GM23338 (cell line): ENCODE results near the gene PDE4D. TPM values are rescaled to one million over a fixed set of nuclear protein-coding genes. Genes with fewer than 3 reads are reported as not detected.

ENCODE experiments used
- ATAC-seq: fragments of 200-7000 bp; cut with Tn5 transposase; 3 replicates; pipeline ENCODE4 v1.9.1; 2020
- DNase-seq: peaks from one replicate; pipeline ENCODE4 v3.0.0-alpha.2; 2015; ENCODE audit warnings: low spot score
- H2AFZ ChIP-seq: fragments of 200-600 bp; sonication (generic); 2 replicates; pipeline ENCODE4 v1.8.0; 2016; ENCODE audit warnings: antibody characterized with exemption, mild to moderate bottlenecking, moderate library complexity
- H3F3A ChIP-seq: fragments of 200-600 bp; sonication (generic); replicated peaks from 2 replicates; pipeline ENCODE4 v1.8.0; 2017; ENCODE audit warnings: antibody characterized with exemption, mixed run types, low read depth
- H3K27ac ChIP-seq: fragments of 200-600 bp; sonication (generic); 2 replicates; pipeline ENCODE4 v1.6.1; 2016; ENCODE audit warnings: low read depth
- H3K27me3 ChIP-seq: fragments of 200-600 bp; sonication (generic); 2 replicates; pipeline ENCODE4 v1.8.0; 2016; ENCODE audit warnings: mild to moderate bottlenecking, mixed run types, moderate library complexity; ENCODE audit not compliant: insufficient read depth
- H3K36me3 ChIP-seq: fragments of 200-600 bp; sonication (generic); 2 replicates; pipeline ENCODE4 v1.8.0; 2016; ENCODE audit warnings: mild to moderate bottlenecking; ENCODE audit not compliant: insufficient read depth
- H3K4me1 ChIP-seq: fragments of 200-600 bp; sonication (generic); 2 replicates; pipeline ENCODE4 v1.8.0; 2016; ENCODE audit warnings: mild to moderate bottlenecking, moderate library complexity; ENCODE audit not compliant: insufficient read depth
- H3K4me2 ChIP-seq: fragments of 200-600 bp; sonication (generic); 2 replicates; pipeline ENCODE4 v1.7.1; 2017; ENCODE audit warnings: mixed run types
- H3K4me3 ChIP-seq: fragments of 200-600 bp; sonication (generic); 2 replicates; pipeline ENCODE4 v1.6.1; 2016; ENCODE audit warnings: mixed run types
- H3K79me2 ChIP-seq: fragments of 200-600 bp; sonication (generic); replicated peaks from 2 replicates; pipeline ENCODE4 v1.8.0; 2017; ENCODE audit warnings: mild to moderate bottlenecking; ENCODE audit not compliant: insufficient read depth
- H3K9me2 ChIP-seq: fragments of 200-600 bp; sonication (generic); 2 replicates; pipeline ENCODE4 v1.8.0; 2017; ENCODE audit not compliant: insufficient read depth
- H4K20me1 ChIP-seq: fragments of 200-600 bp; sonication (generic); replicated peaks from 2 replicates; pipeline ENCODE4 v1.8.0; 2017; ENCODE audit warnings: mild to moderate bottlenecking; ENCODE audit not compliant: insufficient read depth
- H3K27ac Mint-ChIP-seq: 2 replicates; pipeline ENCODE4 v1.8.0; 2020; ENCODE audit warnings: inconsistent platforms, mild to moderate bottlenecking, moderate library complexity, mixed read lengths
- H3K27me3 Mint-ChIP-seq: 3 replicates; pipeline ENCODE4 v1.8.0; 2022; ENCODE audit warnings: low read depth, mild to moderate bottlenecking, moderate library complexity, mixed read lengths, inconsistent platforms; ENCODE audit not compliant: insufficient read depth, poor library complexity
- H3K36me3 Mint-ChIP-seq: 3 replicates; pipeline ENCODE4 v1.8.0; 2021; ENCODE audit warnings: low read depth, mild to moderate bottlenecking, inconsistent platforms, moderate library complexity, mixed read lengths
- H3K4me1 Mint-ChIP-seq: 3 replicates; pipeline ENCODE4 v1.8.0; 2020; ENCODE audit warnings: mild to moderate bottlenecking, inconsistent platforms, mixed read lengths
- H3K4me3 Mint-ChIP-seq: 3 replicates; pipeline ENCODE4 v1.8.0; 2021; ENCODE audit warnings: moderate library complexity, mild to moderate bottlenecking, inconsistent platforms, mixed read lengths
- H3K9me3 Mint-ChIP-seq: 3 replicates; pipeline ENCODE4 v1.8.0; 2020; ENCODE audit warnings: moderate library complexity, mild to moderate bottlenecking, inconsistent platforms, mixed read lengths
- CREB1 ChIP-seq: fragments of 250-450 bp; sonication (Bioruptor Pico); IDR thresholded peaks from 2 replicates; pipeline ENCODE4 v1.5.0; 2020; ENCODE audit warnings: low read depth, mild to moderate bottlenecking, moderate library complexity
- EZH2 ChIP-seq: fragments of 200-600 bp; sonication (generic); IDR thresholded peaks from one replicate; pipeline ENCODE4 v1.8.0; 2017; ENCODE audit warnings: antibody characterized with exemption, mild to moderate bottlenecking, low read depth; ENCODE audit not compliant: unreplicated experiment
- EZH2phosphoT487 ChIP-seq: fragments of 200-600 bp; sonication (generic); IDR thresholded peaks from one replicate; pipeline ENCODE4 v1.8.1; 2018; ENCODE audit warnings: antibody characterized with exemption; ENCODE audit not compliant: unreplicated experiment
- JUNB ChIP-seq: IDR thresholded peaks from one replicate; pipeline ENCODE4 v1.6.1; 2016; ENCODE audit warnings: antibody characterized with exemption; ENCODE audit not compliant: unreplicated experiment
- NANOG ChIP-seq: IDR thresholded peaks from 2 replicates; pipeline ENCODE4 v1.6.1; 2016; ENCODE audit warnings: antibody characterized with exemption, borderline replicate concordance
- STAT1 ChIP-seq: IDR thresholded peaks from one replicate; pipeline ENCODE4 v1.6.1; 2016; ENCODE audit warnings: antibody characterized with exemption; ENCODE audit not compliant: unreplicated experiment
- ZNF114 ChIP-seq: fragments of 250-450 bp; sonication (Bioruptor Pico); IDR thresholded peaks from 2 replicates; pipeline ENCODE4 v1.5.0; 2020; ENCODE audit warnings: mild to moderate bottlenecking, moderate library complexity
- polyA plus RNA-seq: library from polyadenylated mRNA; unstranded; fragments of >200 nt; fragmentation: Nextera tagmentation; extraction: Ambion mirVana; gene quantifications from 2 replicates; pipeline ENCODE4 v1.2.1, GENCODE V29; 2016
- total RNA-seq: library from RNA; depleted of rRNA; stranded (reverse); fragments of >200 nt; shearing (Covaris generic); gene quantifications from 2 replicates; pipeline ENCODE4 v1.2.3, GENCODE V29; 2014
- TF ChIP-seq, protein P1 (sequence below), 2 experiments: fragments of 200-600 bp in 1 of 2; sonication (generic) in 1 of 2; conservative IDR thresholded peaks; 2 replicates each; pipeline versions ENCODE4 v1.5.1 to v1.6.1; 2016 to 2017; ENCODE audit warnings: antibody characterized with exemption in 2 of 2, low read depth in 2 of 2, mild to moderate bottlenecking in 2 of 2, moderate library complexity in 1 of 2
- TF ChIP-seq, protein P2 (sequence below): IDR thresholded peaks from 2 replicates; pipeline ENCODE4 v1.6.1; 2016; ENCODE audit warnings: antibody characterized with exemption
- TF ChIP-seq, protein P3 (sequence below): IDR thresholded peaks from one replicate; pipeline ENCODE4 v1.6.1; 2018; ENCODE audit warnings: antibody characterized with exemption; ENCODE audit not compliant: unreplicated experiment

PDE4D gene
- total and polyA plus RNA-seq, 2 experiments from 2014 or later, result 2.1 to 4.7 TPM

DNA sequence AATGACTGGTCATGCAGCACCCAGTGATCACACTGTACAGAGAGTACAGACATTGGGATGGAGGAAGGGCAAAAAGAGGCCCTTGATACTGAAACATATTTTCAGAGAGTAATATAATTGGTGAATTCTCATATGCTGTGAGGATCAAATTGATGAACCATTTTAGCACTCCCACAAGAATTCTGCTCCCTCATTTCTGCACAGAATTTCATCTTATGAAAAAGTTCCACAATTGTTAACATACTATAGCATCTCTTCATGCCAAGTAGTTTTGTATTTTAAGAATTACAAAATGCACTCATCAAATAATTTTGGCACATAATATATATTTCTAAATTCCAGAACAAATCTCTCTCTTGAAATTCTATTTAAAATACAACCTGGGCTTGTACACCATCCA, 351.2 kb downstream of the PDE4D start (continued):
- TF ChIP-seq, protein P1, sequence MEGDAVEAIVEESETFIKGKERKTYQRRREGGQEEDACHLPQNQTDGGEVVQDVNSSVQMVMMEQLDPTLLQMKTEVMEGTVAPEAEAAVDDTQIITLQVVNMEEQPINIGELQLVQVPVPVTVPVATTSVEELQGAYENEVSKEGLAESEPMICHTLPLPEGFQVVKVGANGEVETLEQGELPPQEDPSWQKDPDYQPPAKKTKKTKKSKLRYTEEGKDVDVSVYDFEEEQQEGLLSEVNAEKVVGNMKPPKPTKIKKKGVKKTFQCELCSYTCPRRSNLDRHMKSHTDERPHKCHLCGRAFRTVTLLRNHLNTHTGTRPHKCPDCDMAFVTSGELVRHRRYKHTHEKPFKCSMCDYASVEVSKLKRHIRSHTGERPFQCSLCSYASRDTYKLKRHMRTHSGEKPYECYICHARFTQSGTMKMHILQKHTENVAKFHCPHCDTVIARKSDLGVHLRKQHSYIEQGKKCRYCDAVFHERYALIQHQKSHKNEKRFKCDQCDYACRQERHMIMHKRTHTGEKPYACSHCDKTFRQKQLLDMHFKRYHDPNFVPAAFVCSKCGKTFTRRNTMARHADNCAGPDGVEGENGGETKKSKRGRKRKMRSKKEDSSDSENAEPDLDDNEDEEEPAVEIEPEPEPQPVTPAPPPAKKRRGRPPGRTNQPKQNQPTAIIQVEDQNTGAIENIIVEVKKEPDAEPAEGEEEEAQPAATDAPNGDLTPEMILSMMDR (conservative IDR thresholded peaks at IDR 0.05; ENCODE audit: low read depth in 2 of 2), result no peak
- TF ChIP-seq, protein P2, sequence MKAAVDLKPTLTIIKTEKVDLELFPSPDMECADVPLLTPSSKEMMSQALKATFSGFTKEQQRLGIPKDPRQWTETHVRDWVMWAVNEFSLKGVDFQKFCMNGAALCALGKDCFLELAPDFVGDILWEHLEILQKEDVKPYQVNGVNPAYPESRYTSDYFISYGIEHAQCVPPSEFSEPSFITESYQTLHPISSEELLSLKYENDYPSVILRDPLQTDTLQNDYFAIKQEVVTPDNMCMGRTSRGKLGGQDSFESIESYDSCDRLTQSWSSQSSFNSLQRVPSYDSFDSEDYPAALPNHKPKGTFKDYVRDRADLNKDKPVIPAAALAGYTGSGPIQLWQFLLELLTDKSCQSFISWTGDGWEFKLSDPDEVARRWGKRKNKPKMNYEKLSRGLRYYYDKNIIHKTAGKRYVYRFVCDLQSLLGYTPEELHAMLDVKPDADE, result no peak
- TF ChIP-seq EZH2phosphoT487 (no peak), NANOG (no peak), CREB1 (CRISPR knock-in tag) (no peak), EZH2 (no peak), ZNF114 (CRISPR knock-in tag) (no peak)

DNA sequence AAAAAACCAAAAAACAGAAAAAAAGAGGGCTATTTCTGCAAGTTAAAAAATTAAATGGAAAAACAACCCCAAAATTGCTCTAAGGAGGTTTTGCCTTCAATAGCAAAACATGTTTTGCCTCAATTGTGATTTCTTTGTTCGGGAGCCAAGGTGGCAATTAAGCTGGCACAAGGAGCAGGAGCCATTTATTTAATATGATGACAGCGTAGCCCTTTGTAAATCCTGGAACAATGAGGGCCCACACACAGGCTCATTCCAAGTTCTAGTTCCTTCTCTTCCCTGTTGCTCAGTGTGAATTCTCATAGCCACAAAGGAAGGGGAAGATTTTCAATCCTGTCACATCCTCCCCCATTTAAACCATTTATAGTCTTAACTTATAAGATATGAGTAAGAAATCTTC, 353.2 kb downstream of the PDE4D start:
- no peak overlapping the region for H3K4me3 Mint-ChIP-seq
- ATAC-seq (peak; percentile 36; the same call in 2 of the 3 replicates), DNase-seq (peak; percentile 29)
- H3K27ac Mint-ChIP-seq, result no peak overlapping the region; the same call in 1 of the 2 replicates
- no peak overlapping the region for H3K4me2 ChIP-seq
- no peaks in the 10 kb centered on the region for H3F3A ChIP-seq
- H3K27me3 Mint-ChIP-seq, result peaks cover 2% of the 10 kb centered on the region
- no peaks in the 10 kb centered on the region for H3K36me3 Mint-ChIP-seq
- H3K27ac ChIP-seq, result no peak overlapping the region
- TF ChIP-seq ZNF114 (CRISPR knock-in tag), result no peak
- no peaks in the 10 kb centered on the region for H3K27me3 ChIP-seq
- H3K9me3 Mint-ChIP-seq, result no peaks in the 10 kb centered on the region; the same call in 2 of the 3 replicates
- H4K20me1 ChIP-seq, result no peaks in the 10 kb centered on the region
- no peaks in the 10 kb centered on the region for H3K36me3 ChIP-seq
- H3K4me3 ChIP-seq, result no peak overlapping the region
- peaks cover 9% of the 10 kb centered on the region; the same call in 1 of the 2 replicates for H3K4me1 ChIP-seq
- H2AFZ ChIP-seq, result no peak overlapping the region; the same call in 1 of the 2 replicates
- no peaks in the 10 kb centered on the region for H3K9me2 ChIP-seq
- no peaks in the 10 kb centered on the region for H3K79me2 ChIP-seq
- peaks cover 18% of the 10 kb centered on the region for H3K4me1 Mint-ChIP-seq

DNA sequence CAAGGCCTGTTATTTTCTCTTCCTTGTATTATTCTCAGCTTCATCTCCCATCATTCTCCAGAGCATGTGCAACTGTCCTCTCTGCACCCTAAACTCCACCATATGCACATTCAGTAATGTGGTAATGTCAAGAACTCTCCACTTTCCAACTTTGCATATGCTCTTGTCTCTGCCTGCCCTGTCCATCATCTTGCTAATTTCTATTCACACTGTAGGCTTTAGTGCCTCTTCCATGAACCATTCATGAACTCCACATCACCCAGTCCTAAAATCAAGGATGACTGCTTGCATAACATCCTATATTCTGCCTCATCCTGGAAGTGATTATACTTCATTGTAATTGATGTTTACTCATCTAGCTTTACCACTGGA, 354.8 kb downstream of the PDE4D start:
- no peak for ATAC-seq
- no peak for TF ChIP-seq STAT1
- no peak for TF ChIP-seq JUNB
- no peak for TF ChIP-seq CREB1 (CRISPR knock-in tag)
- no peak for TF ChIP-seq ZNF114 (CRISPR knock-in tag)
- TF ChIP-seq, protein P2, result no peak
- TF ChIP-seq NANOG, result no peak
- TF ChIP-seq, protein P3, sequence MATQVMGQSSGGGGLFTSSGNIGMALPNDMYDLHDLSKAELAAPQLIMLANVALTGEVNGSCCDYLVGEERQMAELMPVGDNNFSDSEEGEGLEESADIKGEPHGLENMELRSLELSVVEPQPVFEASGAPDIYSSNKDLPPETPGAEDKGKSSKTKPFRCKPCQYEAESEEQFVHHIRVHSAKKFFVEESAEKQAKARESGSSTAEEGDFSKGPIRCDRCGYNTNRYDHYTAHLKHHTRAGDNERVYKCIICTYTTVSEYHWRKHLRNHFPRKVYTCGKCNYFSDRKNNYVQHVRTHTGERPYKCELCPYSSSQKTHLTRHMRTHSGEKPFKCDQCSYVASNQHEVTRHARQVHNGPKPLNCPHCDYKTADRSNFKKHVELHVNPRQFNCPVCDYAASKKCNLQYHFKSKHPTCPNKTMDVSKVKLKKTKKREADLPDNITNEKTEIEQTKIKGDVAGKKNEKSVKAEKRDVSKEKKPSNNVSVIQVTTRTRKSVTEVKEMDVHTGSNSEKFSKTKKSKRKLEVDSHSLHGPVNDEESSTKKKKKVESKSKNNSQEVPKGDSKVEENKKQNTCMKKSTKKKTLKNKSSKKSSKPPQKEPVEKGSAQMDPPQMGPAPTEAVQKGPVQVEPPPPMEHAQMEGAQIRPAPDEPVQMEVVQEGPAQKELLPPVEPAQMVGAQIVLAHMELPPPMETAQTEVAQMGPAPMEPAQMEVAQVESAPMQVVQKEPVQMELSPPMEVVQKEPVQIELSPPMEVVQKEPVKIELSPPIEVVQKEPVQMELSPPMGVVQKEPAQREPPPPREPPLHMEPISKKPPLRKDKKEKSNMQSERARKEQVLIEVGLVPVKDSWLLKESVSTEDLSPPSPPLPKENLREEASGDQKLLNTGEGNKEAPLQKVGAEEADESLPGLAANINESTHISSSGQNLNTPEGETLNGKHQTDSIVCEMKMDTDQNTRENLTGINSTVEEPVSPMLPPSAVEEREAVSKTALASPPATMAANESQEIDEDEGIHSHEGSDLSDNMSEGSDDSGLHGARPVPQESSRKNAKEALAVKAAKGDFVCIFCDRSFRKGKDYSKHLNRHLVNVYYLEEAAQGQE, result no peak

More for the DNA sequence above, 354.8 kb downstream of the PDE4D start:
- Mint-ChIP-seq H3K9me3 (no peaks in the 10 kb centered on the region; the same call in 2 of the 3 replicates), H3K36me3 (no peaks in the 10 kb centered on the region), H3K4me1 (peaks cover 14% of the 10 kb centered on the region), H3K27ac (no peak overlapping the region), H3K4me3 (no peak overlapping the region), H3K27me3 (peaks cover 2% of the 10 kb centered on the region)
- Histone ChIP-seq H3K4me1 (peaks cover 3% of the 10 kb centered on the region; the same call in 1 of the 2 replicates), H3K4me3 (no peak overlapping the region), H3K27ac (no peak overlapping the region), H3K9me2 (no peaks in the 10 kb centered on the region), H4K20me1 (no peaks in the 10 kb centered on the region), H3K27me3 (no peaks in the 10 kb centered on the region), H2AFZ (no peak overlapping the region), H3F3A (no peaks in the 10 kb centered on the region), H3K4me2 (no peak overlapping the region), H3K79me2 (no peaks in the 10 kb centered on the region), H3K36me3 (no peaks in the 10 kb centered on the region)
- DNase-seq, result no peak
